GM12801 (cell line): Measurements from ENCODE around the gene DNAJC8.

Source experiments
- TF ChIP-seq, protein P1 (sequence below): IDR thresholded peaks from one replicate; pipeline ENCODE4 v1.5.1; 2011; ENCODE audit warnings: control low read depth; ENCODE audit not compliant: insufficient read length; ENCODE audit errors: extremely low read depth

Gene DNAJC8

DNA sequence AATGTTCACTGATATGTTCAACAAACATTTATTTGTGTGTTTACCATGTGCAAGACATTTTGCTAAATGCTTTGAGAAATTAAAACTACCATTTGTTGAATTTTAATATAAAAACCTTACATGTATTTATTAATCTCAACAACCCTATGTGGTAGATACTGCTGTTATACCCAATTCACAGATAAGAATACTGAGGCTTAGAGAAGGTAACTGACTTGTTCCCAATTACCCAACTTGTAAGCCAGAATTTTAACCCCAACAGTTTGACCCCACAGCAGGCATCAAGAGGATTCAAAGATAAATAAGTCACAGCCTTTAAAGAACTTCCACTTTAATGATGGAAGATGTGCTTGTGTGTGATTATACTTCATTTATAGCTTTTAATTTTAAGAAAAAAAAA lies 3.7 kb downstream of the DNAJC8 start:
- TF ChIP-seq, protein P1, sequence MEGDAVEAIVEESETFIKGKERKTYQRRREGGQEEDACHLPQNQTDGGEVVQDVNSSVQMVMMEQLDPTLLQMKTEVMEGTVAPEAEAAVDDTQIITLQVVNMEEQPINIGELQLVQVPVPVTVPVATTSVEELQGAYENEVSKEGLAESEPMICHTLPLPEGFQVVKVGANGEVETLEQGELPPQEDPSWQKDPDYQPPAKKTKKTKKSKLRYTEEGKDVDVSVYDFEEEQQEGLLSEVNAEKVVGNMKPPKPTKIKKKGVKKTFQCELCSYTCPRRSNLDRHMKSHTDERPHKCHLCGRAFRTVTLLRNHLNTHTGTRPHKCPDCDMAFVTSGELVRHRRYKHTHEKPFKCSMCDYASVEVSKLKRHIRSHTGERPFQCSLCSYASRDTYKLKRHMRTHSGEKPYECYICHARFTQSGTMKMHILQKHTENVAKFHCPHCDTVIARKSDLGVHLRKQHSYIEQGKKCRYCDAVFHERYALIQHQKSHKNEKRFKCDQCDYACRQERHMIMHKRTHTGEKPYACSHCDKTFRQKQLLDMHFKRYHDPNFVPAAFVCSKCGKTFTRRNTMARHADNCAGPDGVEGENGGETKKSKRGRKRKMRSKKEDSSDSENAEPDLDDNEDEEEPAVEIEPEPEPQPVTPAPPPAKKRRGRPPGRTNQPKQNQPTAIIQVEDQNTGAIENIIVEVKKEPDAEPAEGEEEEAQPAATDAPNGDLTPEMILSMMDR: no peak

DNA sequence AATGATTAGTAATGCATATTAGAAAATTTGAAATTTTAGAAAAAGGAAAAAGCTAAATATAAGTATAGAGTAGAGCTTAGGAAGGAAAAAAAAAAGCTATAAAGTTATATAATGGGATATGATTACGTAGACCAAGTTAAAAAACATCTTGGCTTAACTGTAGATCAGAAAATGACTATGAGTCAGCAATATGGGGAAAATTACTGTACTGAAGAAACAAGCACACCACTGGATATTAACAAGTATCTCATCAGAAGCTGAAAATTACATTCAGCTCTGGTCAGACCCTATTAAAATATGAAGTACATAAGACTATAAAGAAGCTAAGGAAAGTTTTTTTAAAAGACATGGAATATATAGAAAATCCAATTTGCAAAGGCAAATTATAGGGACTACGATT lies 19.5 kb downstream of the DNAJC8 start:
- TF ChIP-seq, protein P1: no peak

DNA sequence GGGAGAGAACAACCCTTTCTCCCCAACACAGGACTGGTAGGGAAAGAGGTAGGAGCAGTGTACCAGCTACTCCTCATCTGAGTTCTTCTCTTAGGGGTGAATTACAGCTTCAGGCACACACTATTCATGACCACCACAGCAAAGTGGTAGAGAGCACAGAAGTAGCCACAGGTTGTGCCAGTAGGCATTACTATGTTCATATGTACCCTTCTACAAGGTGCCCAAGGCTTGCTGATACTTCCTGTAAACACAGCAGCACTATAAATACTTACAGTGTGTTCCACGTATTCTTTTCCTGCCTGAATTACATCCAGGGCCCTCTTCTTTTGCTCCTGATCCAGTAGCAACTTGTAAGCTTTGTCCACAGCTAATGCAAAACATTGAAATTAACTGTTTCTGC lies 23.1 kb downstream of the DNAJC8 start:
- TF ChIP-seq, protein P1: no peak

DNA sequence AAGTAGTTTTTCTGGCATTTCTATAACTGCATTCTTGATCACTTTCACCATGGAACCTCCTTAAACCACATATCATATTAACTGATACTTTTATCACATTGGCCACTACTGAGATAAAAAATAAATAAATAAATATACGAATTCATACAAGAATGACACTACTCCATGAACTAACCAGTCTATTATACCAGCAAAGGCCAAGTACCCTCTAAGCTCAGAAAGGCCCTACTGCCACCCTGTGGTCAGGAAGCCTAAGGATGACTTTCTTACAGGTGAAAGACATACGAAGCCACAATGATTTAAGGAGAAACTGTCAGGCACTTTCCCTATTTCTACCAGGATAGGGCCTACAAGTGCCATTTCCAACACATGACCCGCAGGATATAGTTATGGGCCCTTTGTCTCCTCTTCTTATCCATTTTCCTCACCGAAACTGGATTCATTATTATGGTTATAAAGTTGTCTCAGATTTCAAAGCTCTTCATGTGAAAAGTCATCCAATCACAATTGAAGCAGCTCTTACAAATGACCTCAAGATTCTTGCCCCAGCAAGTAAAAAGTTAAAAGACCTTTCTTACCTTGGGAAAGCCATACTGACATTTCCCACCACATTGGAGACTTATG lies 23.9 kb downstream of the DNAJC8 start:
- TF ChIP-seq, protein P1: peak; percentile 36

DNA sequence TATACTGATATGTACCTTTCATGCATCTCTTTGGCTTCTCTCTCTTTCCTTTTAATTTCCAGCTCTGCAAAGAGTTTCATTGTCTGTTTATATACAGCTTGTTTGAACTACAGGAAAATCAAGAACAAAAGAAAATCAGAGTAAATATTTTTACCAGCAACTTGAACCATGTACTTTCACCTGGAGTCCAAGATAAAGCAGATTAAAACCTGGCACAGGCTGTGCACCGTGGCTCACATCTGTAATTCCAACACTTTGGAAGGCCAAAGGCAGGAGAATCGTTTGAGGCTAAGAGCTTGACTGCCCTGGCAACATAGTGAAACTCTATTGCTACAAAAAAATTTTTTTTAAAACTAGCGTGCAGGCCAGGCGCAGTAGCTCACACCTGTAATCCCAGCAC lies 27.6 kb downstream of the DNAJC8 start:
- TF ChIP-seq, protein P1: no peak

DNA sequence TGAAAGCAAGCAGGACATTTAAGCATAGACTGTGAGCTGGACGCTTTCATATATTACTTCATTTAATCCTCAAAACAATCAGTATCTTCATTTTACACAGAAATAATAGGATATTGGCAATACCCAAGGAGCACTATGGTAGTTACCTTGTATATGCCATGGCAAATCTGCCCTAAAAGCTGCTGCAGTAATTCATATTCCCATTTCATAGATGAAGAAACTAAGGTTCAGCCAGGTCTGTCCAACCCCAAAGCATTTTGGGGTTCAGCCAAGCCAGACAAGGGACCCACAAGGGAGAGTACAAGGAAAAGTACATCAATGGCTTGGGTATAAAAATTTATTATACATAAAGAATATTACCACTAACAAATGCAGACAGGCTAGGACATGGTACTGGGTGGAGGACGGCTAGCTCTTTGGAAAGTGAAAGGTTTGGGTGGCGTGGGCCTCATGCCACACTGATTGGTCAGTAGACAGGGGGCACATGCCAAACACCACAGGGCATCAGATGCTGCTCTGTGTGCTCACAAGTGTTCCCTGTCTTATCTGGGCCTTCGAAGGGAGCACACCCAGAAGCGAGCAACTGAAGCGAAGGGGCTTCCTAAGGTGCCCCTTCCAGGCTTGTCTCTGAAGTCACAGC lies 32.5 kb downstream of the DNAJC8 start:
- TF ChIP-seq, protein P1: no peak

DNA sequence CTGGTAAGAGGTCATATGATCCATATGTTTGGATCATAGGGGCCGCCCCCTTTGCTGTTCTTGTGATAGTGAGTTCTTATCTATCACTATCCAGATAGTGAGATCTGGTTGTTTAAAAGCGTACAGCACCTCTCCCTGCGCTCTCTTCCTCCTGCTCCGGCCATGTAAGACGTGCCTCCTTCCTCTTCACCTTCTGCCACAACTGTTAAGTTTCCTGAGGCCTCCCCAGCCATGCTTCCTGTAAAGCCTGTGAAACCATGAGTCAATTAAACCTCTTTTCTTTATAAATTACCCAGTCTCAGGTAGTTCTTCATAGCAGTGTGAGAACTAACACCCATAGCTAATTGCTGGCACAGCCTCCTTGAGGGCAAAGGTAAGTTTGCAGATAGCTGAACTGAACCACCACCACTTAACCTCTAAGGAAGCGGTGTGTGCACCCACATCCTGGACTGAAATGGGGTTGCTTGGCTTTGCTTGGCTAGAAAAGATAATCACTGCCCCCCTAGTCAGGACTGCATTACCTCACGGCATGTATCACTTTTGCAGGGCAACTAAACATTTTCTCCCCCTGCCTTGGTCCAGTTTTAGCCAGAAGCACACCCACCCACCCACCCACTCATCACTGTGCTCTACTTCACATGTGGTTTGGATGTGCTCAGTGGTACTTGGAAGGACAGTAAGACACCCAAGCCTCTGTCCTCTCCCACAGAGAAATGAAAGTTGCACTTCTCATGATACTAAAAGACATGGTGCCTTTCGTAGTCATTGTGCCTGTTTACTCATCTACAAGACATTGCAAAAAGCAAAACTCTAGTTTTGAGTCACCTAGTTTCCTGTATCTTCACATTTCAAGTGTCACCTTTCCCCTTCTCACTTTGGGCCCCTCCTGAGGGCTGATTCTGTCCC lies 33.2 kb downstream of the DNAJC8 start:
- TF ChIP-seq, protein P1: no peak
